Tibial nerve (tissue), 4 donors: ENCODE measurements around the gene GON7. TPM values are rescaled to one million over a fixed set of nuclear protein-coding genes. Genes with fewer than 3 reads are reported as not detected.
"Not testable (repeated sequence)": the region's sequence is repeated elsewhere in the genome, so short reads cannot be mapped to it uniquely, and the experiment has no call there.

Experiments
- DNase-seq, 2 donors: peaks; one replicate each; pipeline ENCODE4 v3.0.0-alpha.2; 2019; ENCODE audit warnings: low spot score in 2 of 2
- H3K27ac ChIP-seq, 4 donors: fragments of 200-600 bp; sonication (generic) in 3 of 4; one replicate each; pipeline ENCODE4 v1.5.1; 2017 to 2019; ENCODE audit warnings: mild to moderate bottlenecking in 1 of 4
- H3K27me3 ChIP-seq, 2 donors: fragments of 200-600 bp; sonication (generic) in 1 of 2; one replicate each; pipeline versions ENCODE4 v1.5.1 to v1.6.0; 2017 to 2019
- H3K36me3 ChIP-seq, 3 donors: fragments of 200-600 bp; sonication (generic); one replicate each; pipeline ENCODE4 v1.5.1; 2018 to 2019
- H3K4me1 ChIP-seq, 4 donors: fragments of 200-600 bp; sonication (generic) in 3 of 4; one replicate each; pipeline ENCODE4 v1.5.1; 2017 to 2019
- H3K4me3 ChIP-seq, 4 donors: fragments of 200-600 bp; sonication (generic) in 3 of 4; one replicate each; pipeline ENCODE4 v1.5.1; 2017 to 2019; ENCODE audit warnings: mild to moderate bottlenecking in 1 of 4, moderate library complexity in 1 of 4
- H3K9me3 ChIP-seq, 4 donors: fragments of 200-600 bp; sonication (generic) in 3 of 4; one replicate each; pipeline ENCODE4 v1.5.1; 2017 to 2019
- CTCF ChIP-seq, 5 experiments: fragments of 200-600 bp in 3 of 5; fragments of 450-650 bp in 2 of 5; sonication (generic) in 3 of 5; IDR thresholded peaks; one replicate each; pipeline ENCODE4 v1.5.1; 2016 to 2019; ENCODE audit warnings: antibody characterized with exemption in 5 of 5, mild to moderate bottlenecking in 3 of 5, moderate library complexity in 2 of 5
- EP300 ChIP-seq, 2 donors: sonication (generic); formaldehyde crosslinking; IDR thresholded peaks; one replicate each; pipeline ENCODE4 v1.6.1; 2017; ENCODE audit warnings: antibody characterized with exemption in 2 of 2, mild to moderate bottlenecking in 1 of 2
- POLR2A ChIP-seq, 2 donors: fragments of 450-650 bp; IDR thresholded peaks; one replicate each; pipeline ENCODE4 v1.6.1; 2017; ENCODE audit warnings: antibody characterized with exemption in 2 of 2, mild to moderate bottlenecking in 2 of 2, moderate library complexity in 2 of 2
- WGBS, 2 donors: methylation state at CpG; one replicate each; pipeline ENCODE4 v1.1.5; 2018; 5-methylcytosine and 5-hydroxymethylcytosine counted together
- total RNA-seq, 4 donors: library from RNA; depleted of rRNA; stranded (reverse); fragments of >200 nt; gene quantifications; one replicate each; pipeline ENCODE4 v1.1.0, GENCODE V29; 2016

GON7 gene
- total RNA-seq, 4 donors from 2014 or later = 7.5 to 23.4 (median 13.2) TPM

- Histone ChIP-seq H3K4me1 (peaks cover 0 to 34% (median 19%) of the 10 kb centered on the region in 4 donors), H3K27me3 (no peaks in the 10 kb centered on the region), H3K9me3 (no peaks in the 10 kb centered on the region), H3K4me3 (peak overlapping the region; percentile 72 to 98 (median 86)), H3K36me3 (peaks cover 0 to 43% (median 6%) of the 10 kb centered on the region in 3 donors), H3K27ac (peak overlapping the region; percentile 69 to 98 (median 94))
- 0 to 1% methylated on average over 9 to 10 of the region's 10 CpGs for WGBS, 2 donors
- no peak for DNase-seq
- TF ChIP-seq EP300 (IDR thresholded peaks at IDR 0.05) (no peak), CTCF (IDR thresholded peaks at IDR 0.05) (no peak), POLR2A (IDR thresholded peaks at IDR 0.05) (no peak)
These were observed 21.5 kb downstream of the GON7 start for GRCh38 chr14:93185349-93185720.

- DNase-seq = peak; percentile 68 to 73
- TF ChIP-seq CTCF (IDR thresholded peaks at IDR 0.05) (peak in 4 of 5 experiments; percentile 10 to 58 (median 32)), EP300 (IDR thresholded peaks at IDR 0.05) (peak in 1 of 2 donors; percentile 87), POLR2A (IDR thresholded peaks at IDR 0.05) (peak; percentile 24 to 83)
- 0 to 2% methylated on average over 36 to 39 of the region's 124 CpGs for WGBS, 2 donors
- Histone ChIP-seq H3K4me1 (peaks cover 0 to 34% (median 19%) of the 10 kb centered on the region in 4 donors), H3K4me3 (peak within 1 kb of the TSS; percentile 72 to 98 (median 89)), H3K36me3 (peaks cover 0 to 43% (median 6%) of the 10 kb centered on the region in 3 donors), H3K27me3 (no peaks in the 10 kb centered on the region), H3K9me3 (no peaks in the 10 kb centered on the region), H3K27ac (peak within 1 kb of the TSS; percentile 69 to 98 (median 96))
These were observed 22.2 kb downstream of the GON7 start, which contains the start of the genes LYSET and MOAP1 for GRCh38 chr14:93184391-93185348. Gene LYSET, plus strand, starts transcription at chr14:93185317. Its CDS starts 89 bp downstream, at chr14:93185406. Gene MOAP1, minus strand, starts transcription at chr14:93184897. Its CDS starts 655 bp downstream, at chr14:93184242.

GRCh38 chr14:93183596-93184317 is 23.1 kb downstream of the GON7 start:
- DNase-seq = no peak
- Histone ChIP-seq H3K4me3 (peak overlapping the region; percentile 72 to 98 (median 89)), H3K27me3 (no peaks in the 10 kb centered on the region), H3K9me3 (no peaks in the 10 kb centered on the region), H3K27ac (peak overlapping the region; percentile 69 to 98 (median 96)), H3K4me1 (peaks cover 0 to 34% (median 19%) of the 10 kb centered on the region in 4 donors), H3K36me3 (peaks cover 0 to 35% (median 6%) of the 10 kb centered on the region in 3 donors)
- WGBS, 2 donors = 36 to 41% methylated on average over 17 of the region's 17 CpGs
- TF ChIP-seq CTCF (IDR thresholded peaks at IDR 0.05) = no peak
- no peak for TF ChIP-seq POLR2A (IDR thresholded peaks at IDR 0.05)
- TF ChIP-seq EP300 (IDR thresholded peaks at IDR 0.05) = no peak

- TF ChIP-seq POLR2A (IDR thresholded peaks at IDR 0.05) (no peak), CTCF (IDR thresholded peaks at IDR 0.05) (no peak), EP300 (IDR thresholded peaks at IDR 0.05) (no peak)
- Histone ChIP-seq H3K9me3 (no peaks in the 10 kb centered on the region), H3K27ac (no peak overlapping the region), H3K27me3 (no peaks in the 10 kb centered on the region), H3K4me1 (peaks cover 0 to 6% (median 0%) of the 10 kb centered on the region in 4 donors), H3K4me3 (no peak overlapping the region), H3K36me3 (no peaks in the 10 kb centered on the region)
- 72 to 76% methylated on average over 6 of the region's 6 CpGs for WGBS, 2 donors
- no peak for DNase-seq
These were observed 31.4 kb downstream of the GON7 start for GRCh38 chr14:93175492-93175891.

- not testable (repeated sequence) for H3K27ac ChIP-seq, H3K4me3 ChIP-seq, H3K9me3 ChIP-seq, H3K36me3 ChIP-seq, H3K27me3 ChIP-seq, DNase-seq, H3K4me1 ChIP-seq
- WGBS, 2 donors = 77 to 87% methylated on average over 5 of the region's 5 CpGs
These were observed 32.1 kb downstream of the GON7 start for GRCh38 chr14:93174731-93175130.
